Measurements from ENCODE around the gene RNF166.

Gene RNF166

GRCh38 chr16:88662843-88663606, 43.2 kb downstream of the RNF166 start, which contains the start of gene MVD:
TSS of gene MVD (minus strand) at chr16:88663091. CDS start at chr16:88663080, 11 bp downstream.
- Histone ChIP-seq H3K9me3 (ENCODE audit: control insufficient read depth, low read length) (no peaks in the 10 kb centered on the region), H2AFZ (peak within 1 kb of the TSS; percentile 94), H3K4me1 (peaks cover 4% of the 10 kb centered on the region), H3K27me3 (ENCODE audit: control insufficient read depth, insufficient read depth, low read length) (no peaks in the 10 kb centered on the region), H3K4me3 (ENCODE audit: low read depth, low read length) (peak within 1 kb of the TSS; percentile 89), H3K4me2 (ENCODE audit: low read length) (peak within 1 kb of the TSS; percentile 66), H3K9ac (peak within 1 kb of the TSS; percentile 42), H3K27ac (peak within 1 kb of the TSS; percentile 55), H3K79me2 (no peaks in the 10 kb centered on the region), H3K36me3 (ENCODE audit: control insufficient read depth, insufficient read depth, low read length) (no peaks in the 10 kb centered on the region)
- TF ChIP-seq, protein P1, sequence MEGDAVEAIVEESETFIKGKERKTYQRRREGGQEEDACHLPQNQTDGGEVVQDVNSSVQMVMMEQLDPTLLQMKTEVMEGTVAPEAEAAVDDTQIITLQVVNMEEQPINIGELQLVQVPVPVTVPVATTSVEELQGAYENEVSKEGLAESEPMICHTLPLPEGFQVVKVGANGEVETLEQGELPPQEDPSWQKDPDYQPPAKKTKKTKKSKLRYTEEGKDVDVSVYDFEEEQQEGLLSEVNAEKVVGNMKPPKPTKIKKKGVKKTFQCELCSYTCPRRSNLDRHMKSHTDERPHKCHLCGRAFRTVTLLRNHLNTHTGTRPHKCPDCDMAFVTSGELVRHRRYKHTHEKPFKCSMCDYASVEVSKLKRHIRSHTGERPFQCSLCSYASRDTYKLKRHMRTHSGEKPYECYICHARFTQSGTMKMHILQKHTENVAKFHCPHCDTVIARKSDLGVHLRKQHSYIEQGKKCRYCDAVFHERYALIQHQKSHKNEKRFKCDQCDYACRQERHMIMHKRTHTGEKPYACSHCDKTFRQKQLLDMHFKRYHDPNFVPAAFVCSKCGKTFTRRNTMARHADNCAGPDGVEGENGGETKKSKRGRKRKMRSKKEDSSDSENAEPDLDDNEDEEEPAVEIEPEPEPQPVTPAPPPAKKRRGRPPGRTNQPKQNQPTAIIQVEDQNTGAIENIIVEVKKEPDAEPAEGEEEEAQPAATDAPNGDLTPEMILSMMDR (IDR thresholded peaks at IDR 0.05), result no peak

DNA sequence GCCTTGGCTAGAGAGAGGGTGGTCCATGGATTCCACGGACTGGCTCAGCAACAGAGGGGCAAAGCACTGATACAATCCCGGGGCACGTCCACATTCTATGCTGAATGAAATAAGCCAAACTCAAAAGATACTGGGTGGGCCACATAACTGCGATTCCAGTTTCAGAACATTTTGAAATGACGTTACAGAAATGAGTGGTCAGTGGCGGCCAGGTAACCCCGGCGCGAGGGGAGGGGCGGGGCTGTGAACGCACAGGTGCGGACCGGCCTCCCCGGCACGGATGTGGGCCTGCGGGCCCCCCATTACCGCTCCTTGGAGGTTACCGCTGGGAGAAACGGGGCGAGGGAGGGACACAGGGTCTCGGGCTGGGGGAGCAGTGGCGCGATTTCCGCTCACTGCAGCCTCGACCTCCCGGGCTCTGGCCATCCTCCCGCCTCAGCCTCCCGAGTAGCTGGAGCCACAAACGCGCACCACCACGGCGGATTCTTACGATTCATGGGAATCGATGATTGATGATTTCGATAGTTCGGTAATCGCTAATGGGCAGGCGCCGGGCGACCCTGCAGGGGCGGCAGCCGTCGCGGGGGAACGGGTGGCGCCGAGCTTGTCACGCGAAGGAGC, 43.9 kb downstream of the RNF166 start:
- Histone ChIP-seq H3K9me3 (ENCODE audit: control insufficient read depth, low read length) (no peaks in the 10 kb centered on the region), H3K27me3 (ENCODE audit: control insufficient read depth, insufficient read depth, low read length) (no peaks in the 10 kb centered on the region), H3K36me3 (ENCODE audit: control insufficient read depth, insufficient read depth, low read length) (no peaks in the 10 kb centered on the region), H3K4me3 (ENCODE audit: low read depth, low read length) (peak overlapping the region; percentile 89), H2AFZ (peak overlapping the region; percentile 94), H3K9ac (peak overlapping the region; percentile 14), H3K4me1 (peaks cover 4% of the 10 kb centered on the region), H3K4me2 (ENCODE audit: low read length) (peak overlapping the region; percentile 66), H3K79me2 (no peaks in the 10 kb centered on the region), H3K27ac (peak overlapping the region; percentile 55)
- TF ChIP-seq, protein P1 (IDR thresholded peaks at IDR 0.05), result no peak

DNA sequence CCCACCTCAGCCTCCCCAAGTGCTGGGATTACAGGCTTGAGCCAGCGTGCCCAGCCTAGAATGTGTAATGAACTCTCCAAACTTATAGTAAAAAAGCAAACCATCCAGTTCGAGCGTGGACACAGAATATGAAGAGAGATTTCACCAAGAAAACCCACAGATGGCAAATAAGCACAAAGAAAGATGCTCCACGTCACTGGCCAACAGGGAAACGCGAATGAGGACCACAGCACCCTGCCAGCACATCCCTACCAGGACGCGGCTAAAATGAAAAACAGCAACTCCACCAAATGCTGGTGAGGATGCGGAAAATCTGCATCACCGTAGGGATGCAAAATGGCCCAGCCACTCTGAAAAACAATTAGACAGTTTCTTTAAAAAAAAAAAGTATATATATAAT, 44.7 kb downstream of the RNF166 start:
- Histone ChIP-seq H3K79me2 (no peaks in the 10 kb centered on the region), H2AFZ (no peak overlapping the region), H3K27me3 (ENCODE audit: control insufficient read depth, insufficient read depth, low read length) (no peaks in the 10 kb centered on the region), H3K4me2 (ENCODE audit: low read length) (no peak overlapping the region), H3K4me3 (ENCODE audit: low read depth, low read length) (no peak overlapping the region), H3K9ac (no peak overlapping the region), H3K36me3 (ENCODE audit: control insufficient read depth, insufficient read depth, low read length) (no peaks in the 10 kb centered on the region), H3K27ac (no peak overlapping the region), H3K9me3 (ENCODE audit: control insufficient read depth, low read length) (no peaks in the 10 kb centered on the region), H3K4me1 (peaks cover 4% of the 10 kb centered on the region)
- TF ChIP-seq, protein P1 (IDR thresholded peaks at IDR 0.05), result no peak

DNA sequence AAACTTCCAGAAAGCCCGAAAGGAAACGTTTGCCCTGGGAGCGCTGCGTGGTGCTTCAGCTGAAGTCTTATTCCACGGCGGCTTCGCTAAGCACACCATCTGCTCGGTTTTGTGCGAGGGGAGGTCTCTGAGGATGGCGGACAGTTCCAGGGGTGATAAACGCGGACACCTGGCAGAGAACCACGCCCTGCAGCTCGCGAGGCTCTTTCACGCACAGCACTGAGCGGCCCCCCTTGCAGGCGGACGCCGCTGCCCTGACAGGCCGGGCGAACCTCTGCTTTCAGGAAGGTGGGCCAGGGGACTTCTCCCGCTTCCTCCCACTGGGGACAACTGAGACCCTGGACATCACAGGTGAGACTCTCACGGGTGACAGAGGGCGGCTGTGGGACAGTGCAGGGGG, 47.0 kb downstream of the RNF166 start:
- H3K4me1 ChIP-seq, result peaks cover 3% of the 10 kb centered on the region
- H3K4me3 ChIP-seq (ENCODE audit: low read depth, low read length), result no peak overlapping the region
- no peaks in the 10 kb centered on the region for H3K9me3 ChIP-seq (ENCODE audit: control insufficient read depth, low read length)
- no peak overlapping the region for H2AFZ ChIP-seq
- no peaks in the 10 kb centered on the region for H3K27me3 ChIP-seq (ENCODE audit: control insufficient read depth, insufficient read depth, low read length)
- no peaks in the 10 kb centered on the region for H3K79me2 ChIP-seq
- H3K27ac ChIP-seq, result no peak overlapping the region
- H3K9ac ChIP-seq, result no peak overlapping the region
- H3K4me2 ChIP-seq (ENCODE audit: low read length), result no peak overlapping the region
- no peaks in the 10 kb centered on the region for H3K36me3 ChIP-seq (ENCODE audit: control insufficient read depth, insufficient read depth, low read length)
- TF ChIP-seq, protein P1 (IDR thresholded peaks at IDR 0.05), result no peak

All from parathyroid adenoma (tissue), 2 donors.